GM10248 (cell line): ENCODE data around the gene HOXA6.

ENCODE experiments used
- CTCF ChIA-PET: fragments of 300-600 bp; sonication (Branson Sonifier 250); formaldehyde crosslinking; extraction: SDS; loops from one replicate; lab custom pipeline; 2021; ENCODE audit warnings: antibody characterized with exemption; lab: Yijun Ruan, JAX
- POLR2A ChIA-PET: fragments of 350-650 bp; sonication (Branson Sonifier 250); formaldehyde crosslinking; extraction: SDS; loops from one replicate; lab custom pipeline; 2020; ENCODE audit warnings: antibody characterized with exemption; lab: Yijun Ruan, JAX
- DNase-seq: peaks from one replicate; pipeline ENCODE4 v3.0.0; 2012; ENCODE audit errors: extremely low spot score
- CTCF ChIP-seq: IDR thresholded peaks from 2 replicates; pipeline ENCODE4 v1.5.1; 2012; ENCODE audit warnings: mild to moderate bottlenecking, low read depth; ENCODE audit errors: extremely low read depth, missing control alignments, control extremely low read depth

Gene HOXA6

DNA sequence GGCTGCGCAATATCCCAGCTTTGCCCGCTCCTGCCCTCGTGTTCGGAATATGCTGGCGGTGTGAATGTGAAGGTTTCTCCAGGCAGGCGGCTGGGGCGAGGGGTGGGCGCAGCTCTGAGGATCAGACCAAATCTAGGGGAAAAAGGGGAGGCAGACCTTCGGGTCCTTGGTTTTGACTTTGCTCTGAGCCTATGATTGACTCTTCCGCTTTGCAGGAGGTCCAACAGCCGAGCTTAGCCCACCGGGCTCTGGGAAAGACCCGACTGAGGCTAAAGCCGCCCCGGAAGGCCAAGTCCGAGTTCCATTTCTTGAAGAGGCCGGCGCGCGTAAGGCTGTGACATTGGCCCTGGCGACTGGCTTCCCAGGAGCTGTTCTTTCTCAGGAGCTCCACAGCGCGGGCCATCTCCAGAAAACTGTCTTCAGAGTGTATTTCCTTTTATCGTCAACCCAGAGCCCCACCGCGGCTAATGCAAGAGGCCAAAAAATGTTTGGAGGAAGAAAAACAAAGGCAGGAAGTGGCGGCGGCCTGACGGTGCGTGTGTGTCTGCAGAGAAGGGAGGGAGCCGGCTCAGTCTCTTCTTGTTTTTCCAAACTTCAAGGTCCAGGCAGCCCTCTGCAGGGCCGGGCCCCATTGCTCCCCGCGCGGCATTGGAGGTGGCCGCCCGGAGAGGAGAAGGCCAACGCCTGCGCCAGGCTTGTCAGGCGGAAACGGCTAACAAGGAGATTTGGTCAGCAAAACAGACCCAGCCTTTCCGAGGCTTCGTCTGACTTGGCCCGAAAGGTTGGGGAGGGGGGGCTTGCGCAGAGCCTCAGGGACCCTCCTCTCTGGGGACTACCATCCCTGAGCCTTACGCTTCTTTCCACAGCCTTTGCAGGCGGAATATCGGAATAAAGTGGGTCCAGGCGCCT lies 41.1 kb upstream of the HOXA6 start:
- no peak for TF ChIP-seq CTCF
- DNase-seq, result no peak
- CTCF ChIA-PET, result interaction anchor here (2.3 kb wide), 1 partner anchor 28 kb away, joined by 6 read pairs; no protein-coding TSS in a partner anchor

GRCh38 chr7:27187475-27188385 lies 40.2 kb upstream of the HOXA6 start:
- TF ChIP-seq CTCF, result no peak
- DNase-seq, result no peak
- POLR2A ChIA-PET, result no interaction called here
- CTCF ChIA-PET, result interaction anchor here (1.1 to 5.1 kb wide), 2 partner anchors 8 to 909 kb away, joined by 3 to 41 read pairs; no protein-coding TSS in a partner anchor

More for the DNA sequence above, 41.1 kb upstream of the HOXA6 start:
- POLR2A ChIA-PET, result no interaction called here

DNA sequence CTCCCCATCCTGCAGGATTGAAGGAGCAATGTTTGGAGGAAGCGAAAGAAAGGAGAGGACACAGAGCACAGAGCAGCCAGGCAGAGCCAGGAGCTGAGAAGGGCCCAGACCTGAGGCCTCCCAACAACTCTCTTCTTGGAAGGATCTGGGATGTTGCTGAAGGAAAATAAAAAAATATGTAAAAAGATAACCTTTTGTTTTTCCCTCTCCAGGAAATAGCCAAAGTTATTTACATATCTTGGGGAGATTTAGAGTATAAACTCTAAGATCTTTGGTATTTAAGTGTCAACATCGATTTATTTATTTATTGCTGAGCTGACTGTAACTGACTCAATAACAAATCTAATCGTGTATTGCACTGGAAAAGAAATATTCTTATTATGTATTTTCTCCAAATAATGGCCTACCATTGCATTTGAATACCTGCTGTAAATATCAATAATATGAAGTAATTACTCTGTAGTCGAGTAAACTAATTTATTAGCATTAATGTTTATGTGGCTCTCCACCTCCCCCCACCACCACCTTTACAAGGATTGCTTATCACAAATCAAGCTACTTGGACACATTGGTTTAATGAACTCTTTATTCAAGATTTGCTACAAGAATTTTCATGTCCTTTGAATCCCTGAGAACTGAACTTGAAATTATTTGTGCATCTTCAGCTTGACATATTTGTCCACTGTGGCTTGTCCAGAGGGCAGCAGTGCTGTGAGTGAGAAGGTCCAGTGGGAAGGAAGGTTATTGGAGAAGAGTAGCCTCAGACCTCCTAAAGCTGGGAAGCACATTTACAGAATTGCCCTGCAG lies 39.3 kb upstream of the HOXA6 start:
- no peak for DNase-seq
- POLR2A ChIA-PET, result no interaction called here
- CTCF ChIA-PET, result interaction anchor here (1.1 to 5.1 kb wide), 3 partner anchors 9 to 909 kb away, joined by 3 to 41 read pairs (median 9); no protein-coding TSS in a partner anchor
- TF ChIP-seq CTCF, result no peak

DNA sequence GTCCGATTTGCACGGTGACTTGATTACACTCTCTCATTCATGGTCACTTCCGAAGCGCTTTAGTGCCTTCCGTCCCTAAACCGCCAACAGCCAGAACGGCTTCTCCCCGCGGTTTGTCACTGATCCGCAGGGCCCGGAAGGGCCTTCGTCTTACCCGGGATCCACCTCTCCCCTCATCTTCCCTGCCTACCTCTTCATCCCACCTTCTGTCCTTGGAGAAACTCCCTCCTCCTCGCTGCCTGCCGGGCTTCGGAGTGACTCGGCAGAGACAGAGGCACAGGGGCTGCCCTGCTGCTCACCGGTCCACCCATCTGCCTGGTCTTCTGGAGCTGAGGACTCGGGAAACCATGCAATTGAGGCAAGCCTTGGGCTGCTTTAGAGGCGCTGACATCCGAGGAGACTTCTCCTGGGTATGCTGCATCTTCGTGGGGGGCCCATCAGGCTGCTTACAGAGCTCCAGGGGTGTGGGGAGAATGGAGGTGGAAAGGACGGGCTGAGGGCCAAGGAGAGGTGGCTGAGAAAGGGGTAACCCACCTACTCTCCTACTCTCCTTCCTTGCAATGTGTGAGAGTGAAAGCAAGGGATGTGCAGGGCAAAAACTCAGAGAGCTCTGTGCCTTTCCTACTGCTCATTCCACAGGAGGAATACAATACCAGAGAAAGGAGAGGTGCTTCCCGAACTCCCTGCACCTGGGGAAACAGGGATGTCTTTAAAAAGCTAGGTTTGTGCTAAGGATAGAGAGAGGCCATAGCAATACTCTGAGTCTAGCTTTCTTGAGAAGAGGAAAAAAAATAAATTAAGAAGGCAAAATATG lies 38.5 kb upstream of the HOXA6 start:
- CTCF ChIA-PET, result interaction anchor here (1.1 to 5.1 kb wide), 4 partner anchors 9 to 910 kb away, joined by 3 to 41 read pairs (median 6); no protein-coding TSS in a partner anchor
- POLR2A ChIA-PET, result no interaction called here
- DNase-seq, result no peak
- no peak for TF ChIP-seq CTCF

GRCh38 chr7:27185013-27185853 lies 37.7 kb upstream of the HOXA6 start, which contains the start of gene HOXA11:
Gene HOXA11, minus strand, starts transcription at chr7:27185232. Its CDS starts 88 bp downstream, at chr7:27185144.
- POLR2A ChIA-PET, result no interaction called here
- CTCF ChIA-PET, result interaction anchor here (1.1 to 5.1 kb wide), 2 partner anchors 10 to 26 kb away, joined by 3 to 41 read pairs; no protein-coding TSS in a partner anchor
- DNase-seq, result no peak
- TF ChIP-seq CTCF, result no peak
